ENCODE data around the gene SCRN3. TPM values are rescaled to one million over a fixed set of nuclear protein-coding genes. Genes with fewer than 3 reads are reported as not detected.
"Not testable (repeated sequence)": the region's sequence is repeated elsewhere in the genome, so short reads cannot be mapped to it uniquely, and the experiment has no call there.

Gene SCRN3
- total RNA-seq, 1 donor from 2014 or later, result 26.7 TPM

GRCh38 chr2:174395969-174396630 is 570 bp downstream of the SCRN3 start:
- peaks cover 12% of the 10 kb centered on the region for H3K36me3 Mint-ChIP-seq (ENCODE audit: low read depth)
- peak overlapping the region; percentile 99 for H3K27ac Mint-ChIP-seq (ENCODE audit: unreplicated experiment)
- H3K27me3 Mint-ChIP-seq (ENCODE audit: low read depth), result no peaks in the 10 kb centered on the region
- no peaks in the 10 kb centered on the region for H3K9me3 Mint-ChIP-seq (ENCODE audit: low read depth)
- no peak for DNase-seq (ENCODE audit: low spot score)
- no peak for TF ChIP-seq CTCF (IDR thresholded peaks at IDR 0.05)
- peaks cover 41% of the 10 kb centered on the region for H3K4me1 Mint-ChIP-seq (ENCODE audit: low read depth)
- peak overlapping the region; percentile 97 for H3K4me3 Mint-ChIP-seq (ENCODE audit: unreplicated experiment)

GRCh38 chr2:174397773-174398172 is 2.2 kb downstream of the SCRN3 start:
- no peak overlapping the region for H3K27ac Mint-ChIP-seq (ENCODE audit: unreplicated experiment)
- H3K9me3 Mint-ChIP-seq (ENCODE audit: low read depth), result no peaks in the 10 kb centered on the region
- DNase-seq (ENCODE audit: low spot score), result no peak
- H3K36me3 Mint-ChIP-seq (ENCODE audit: low read depth), result peaks cover 6% of the 10 kb centered on the region
- no peak for TF ChIP-seq CTCF (IDR thresholded peaks at IDR 0.05)
- H3K4me3 Mint-ChIP-seq (ENCODE audit: unreplicated experiment), result no peak overlapping the region
- H3K27me3 Mint-ChIP-seq (ENCODE audit: low read depth), result no peaks in the 10 kb centered on the region
- H3K4me1 Mint-ChIP-seq (ENCODE audit: low read depth), result peaks cover 34% of the 10 kb centered on the region

GRCh38 chr2:174399171-174399570 is 3.6 kb downstream of the SCRN3 start:
- H3K36me3 Mint-ChIP-seq (ENCODE audit: low read depth), result peaks cover 11% of the 10 kb centered on the region
- H3K4me3 Mint-ChIP-seq (ENCODE audit: unreplicated experiment), result no peak overlapping the region

GRCh38 chr2:174400853-174401252 is 5.3 kb downstream of the SCRN3 start:
- H3K27ac Mint-ChIP-seq (ENCODE audit: unreplicated experiment), result no peak overlapping the region
- no peaks in the 10 kb centered on the region for H3K27me3 Mint-ChIP-seq (ENCODE audit: low read depth)
- no peak for DNase-seq (ENCODE audit: low spot score)
- no peaks in the 10 kb centered on the region for H3K9me3 Mint-ChIP-seq (ENCODE audit: low read depth)
- H3K4me3 Mint-ChIP-seq (ENCODE audit: unreplicated experiment), result no peak overlapping the region
- peaks cover 11% of the 10 kb centered on the region for H3K36me3 Mint-ChIP-seq (ENCODE audit: low read depth)
- TF ChIP-seq CTCF (IDR thresholded peaks at IDR 0.05), result no peak
- H3K4me1 Mint-ChIP-seq (ENCODE audit: low read depth), result peaks cover 12% of the 10 kb centered on the region

More at GRCh38 chr2:174399171-174399570, 3.6 kb downstream of the SCRN3 start:
- no peak overlapping the region for H3K27ac Mint-ChIP-seq (ENCODE audit: unreplicated experiment)
- no peaks in the 10 kb centered on the region for H3K27me3 Mint-ChIP-seq (ENCODE audit: low read depth)
- peaks cover 23% of the 10 kb centered on the region for H3K4me1 Mint-ChIP-seq (ENCODE audit: low read depth)
- no peaks in the 10 kb centered on the region for H3K9me3 Mint-ChIP-seq (ENCODE audit: low read depth)
- no peak for TF ChIP-seq CTCF (IDR thresholded peaks at IDR 0.05)
- DNase-seq (ENCODE audit: low spot score), result no peak

- Mint-ChIP-seq H3K27me3 (ENCODE audit: low read depth) (no peaks in the 10 kb centered on the region), H3K9me3 (ENCODE audit: low read depth) (no peaks in the 10 kb centered on the region), H3K36me3 (ENCODE audit: low read depth) (peaks cover 11% of the 10 kb centered on the region), H3K4me1 (ENCODE audit: low read depth) (no peaks in the 10 kb centered on the region), H3K27ac (ENCODE audit: unreplicated experiment) (no peak overlapping the region), H3K4me3 (ENCODE audit: unreplicated experiment) (no peak overlapping the region)
- no peak for DNase-seq (ENCODE audit: low spot score)
- no peak for TF ChIP-seq CTCF (IDR thresholded peaks at IDR 0.05)
Observed at GRCh38 chr2:174403628-174404027, 8.1 kb downstream of the SCRN3 start.

GRCh38 chr2:174410039-174410438 is 14.5 kb downstream of the SCRN3 start:
- Mint-ChIP-seq H3K4me1 (ENCODE audit: low read depth) (peaks cover 10% of the 10 kb centered on the region), H3K27ac (ENCODE audit: unreplicated experiment) (peak overlapping the region; percentile 65), H3K4me3 (ENCODE audit: unreplicated experiment) (peak overlapping the region; percentile 69)
- not testable (repeated sequence) for H3K36me3 Mint-ChIP-seq (ENCODE audit: low read depth); DNase-seq (ENCODE audit: low spot score); H3K27me3 Mint-ChIP-seq (ENCODE audit: low read depth); H3K9me3 Mint-ChIP-seq (ENCODE audit: low read depth)
